Fibroblast of villous mesenchyme (primary cell): ENCODE results near the gene PDZD2. TPM values are rescaled to one million over a fixed set of nuclear protein-coding genes. Genes with fewer than 3 reads are reported as not detected.

Experiments
- DNase-seq: peaks from one replicate; pipeline ENCODE4 v3.0.0-alpha.2; 2010; ENCODE audit warnings: low read depth
- H3K4me3 ChIP-seq: 2 replicates; pipeline ENCODE4 v1.5.1; 2011; ENCODE audit warnings: low read depth, mild to moderate bottlenecking, low read length
- CTCF ChIP-seq: IDR thresholded peaks from 2 replicates; pipeline ENCODE4 v1.5.1; 2012; ENCODE audit warnings: low read depth, mild to moderate bottlenecking, low read length; ENCODE audit not compliant: insufficient read depth
- total RNA-seq: library from RNA; depleted of rRNA; stranded (reverse); fragments of >200 nt; gene quantifications from 2 replicates; pipeline ENCODE4 v1.2.3, GENCODE V29; 2012

The PDZD2 gene
- total RNA-seq, 1 donor: 2.6 TPM

- DNase-seq: no peak
- H3K4me3 ChIP-seq: no peak overlapping the region
- no peak for TF ChIP-seq CTCF
Observed at GRCh38 chr5:32059761-32060530, 421.0 kb downstream of the PDZD2 start.

GRCh38 chr5:32061236-32061635 lies 422.3 kb downstream of the PDZD2 start:
- DNase-seq: no peak
- no peak for TF ChIP-seq CTCF
- H3K4me3 ChIP-seq: no peak overlapping the region

GRCh38 chr5:32066448-32066847 lies 427.5 kb downstream of the PDZD2 start:
- no peak for DNase-seq
- TF ChIP-seq CTCF: no peak
- no peak overlapping the region for H3K4me3 ChIP-seq

- H3K4me3 ChIP-seq: no peak overlapping the region
- no peak for DNase-seq
- no peak for TF ChIP-seq CTCF
Observed at GRCh38 chr5:32067774-32068470, 429.0 kb downstream of the PDZD2 start.

- no peak overlapping the region for H3K4me3 ChIP-seq
- DNase-seq: no peak
- TF ChIP-seq CTCF: no peak
Observed at GRCh38 chr5:32068561-32068960, 429.6 kb downstream of the PDZD2 start.

- no peak for DNase-seq
- no peak for TF ChIP-seq CTCF
- H3K4me3 ChIP-seq: no peak overlapping the region
Observed at GRCh38 chr5:32069396-32069795, 430.5 kb downstream of the PDZD2 start.
